ENCODE results near the gene SAMD14. TPM values are rescaled to one million over a fixed set of nuclear protein-coding genes. Genes with fewer than 3 reads are reported as not detected.

The SAMD14 gene
- total and polyA plus RNA-seq, 9 donors, result 0.36 to 4.9 (median 1.7) TPM

DNA sequence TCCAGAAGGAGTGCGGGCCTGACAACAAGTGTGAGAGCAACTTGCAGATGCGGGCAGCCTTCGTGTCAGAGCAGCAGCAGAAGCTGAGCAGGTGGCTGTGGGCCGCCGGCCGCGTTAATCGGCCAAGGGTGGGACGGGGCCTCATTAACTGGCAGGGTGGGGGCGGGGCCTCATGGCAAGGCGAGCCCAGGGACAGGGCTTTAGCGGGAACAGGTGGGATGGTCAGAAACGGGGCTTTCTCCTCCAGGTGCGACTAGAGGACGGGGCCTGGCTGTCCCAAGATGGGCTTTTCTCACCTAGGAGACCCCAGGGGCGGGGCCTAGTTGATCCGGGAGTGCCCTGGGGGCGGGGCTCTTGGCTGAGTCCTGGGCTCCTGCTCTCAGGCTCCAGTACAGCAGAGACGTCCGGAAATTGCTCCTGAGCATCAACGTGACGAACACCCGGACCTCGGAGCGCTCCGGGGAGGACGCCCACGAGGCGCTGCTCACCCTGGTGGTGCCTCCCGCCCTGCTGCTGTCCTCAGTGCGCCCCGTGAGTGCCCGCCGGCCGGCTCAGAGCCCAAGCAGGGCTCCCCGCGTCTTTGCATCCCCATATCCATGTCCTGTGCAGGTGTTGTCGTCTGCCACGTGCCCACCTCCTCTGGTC lies 53.2 kb downstream of the SAMD14 start:
- intact Hi-C loops (cut with DNase I), result no loop called here
- H3K27ac ChIP-seq, result no peak overlapping the region
- H3K27me3 ChIP-seq, result no peaks in the 10 kb centered on the region
- H3K36me3 ChIP-seq, result no peaks in the 10 kb centered on the region
- no peaks in the 10 kb centered on the region for H3K4me1 ChIP-seq (ENCODE audit: insufficient read depth)
- WGBS, 3 donors, result 76 to 82% (median 76%) methylated on average over 31 to 39 of the region's 39 CpGs
- DNase-seq, result no peak
- no peaks in the 10 kb centered on the region for H3K9me3 ChIP-seq
- TF ChIP-seq POLR2A (IDR thresholded peaks at IDR 0.05) (no peak), EP300 (IDR thresholded peaks at IDR 0.05) (no peak)
- TF ChIP-seq, protein P1, sequence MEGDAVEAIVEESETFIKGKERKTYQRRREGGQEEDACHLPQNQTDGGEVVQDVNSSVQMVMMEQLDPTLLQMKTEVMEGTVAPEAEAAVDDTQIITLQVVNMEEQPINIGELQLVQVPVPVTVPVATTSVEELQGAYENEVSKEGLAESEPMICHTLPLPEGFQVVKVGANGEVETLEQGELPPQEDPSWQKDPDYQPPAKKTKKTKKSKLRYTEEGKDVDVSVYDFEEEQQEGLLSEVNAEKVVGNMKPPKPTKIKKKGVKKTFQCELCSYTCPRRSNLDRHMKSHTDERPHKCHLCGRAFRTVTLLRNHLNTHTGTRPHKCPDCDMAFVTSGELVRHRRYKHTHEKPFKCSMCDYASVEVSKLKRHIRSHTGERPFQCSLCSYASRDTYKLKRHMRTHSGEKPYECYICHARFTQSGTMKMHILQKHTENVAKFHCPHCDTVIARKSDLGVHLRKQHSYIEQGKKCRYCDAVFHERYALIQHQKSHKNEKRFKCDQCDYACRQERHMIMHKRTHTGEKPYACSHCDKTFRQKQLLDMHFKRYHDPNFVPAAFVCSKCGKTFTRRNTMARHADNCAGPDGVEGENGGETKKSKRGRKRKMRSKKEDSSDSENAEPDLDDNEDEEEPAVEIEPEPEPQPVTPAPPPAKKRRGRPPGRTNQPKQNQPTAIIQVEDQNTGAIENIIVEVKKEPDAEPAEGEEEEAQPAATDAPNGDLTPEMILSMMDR (IDR thresholded peaks at IDR 0.05), result no peak
- no peak overlapping the region for H3K4me3 ChIP-seq

DNA sequence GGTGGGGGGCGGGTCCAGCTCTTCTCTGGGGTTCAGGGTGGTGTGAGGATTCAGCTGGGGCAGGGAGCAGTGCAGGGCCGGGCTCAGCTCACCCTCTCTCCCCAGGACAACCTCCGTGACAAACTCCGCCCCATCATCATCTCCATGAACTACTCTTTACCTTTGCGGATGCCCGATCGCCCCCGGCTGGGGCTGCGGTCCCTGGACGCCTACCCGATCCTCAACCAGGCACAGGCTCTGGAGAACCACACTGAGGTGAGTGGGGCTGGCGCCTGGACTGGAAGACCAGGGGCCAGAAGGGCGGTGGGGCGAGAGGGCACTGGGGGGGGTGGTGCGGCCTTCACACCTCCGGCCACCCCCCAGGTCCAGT lies 53.8 kb downstream of the SAMD14 start:
- TF ChIP-seq, protein P1 (IDR thresholded peaks at IDR 0.05), result no peak
- no peak for TF ChIP-seq POLR2A (IDR thresholded peaks at IDR 0.05)
- H3K4me1 ChIP-seq (ENCODE audit: insufficient read depth), result no peaks in the 10 kb centered on the region
- intact Hi-C loops (cut with DNase I), result no loop called here
- DNase-seq, result no peak
- H3K9me3 ChIP-seq, result no peaks in the 10 kb centered on the region
- H3K27ac ChIP-seq, result no peak overlapping the region
- 91 to 95% (median 92%) methylated on average over 16 of the region's 16 CpGs for WGBS, 3 donors
- no peak overlapping the region for H3K4me3 ChIP-seq
- H3K36me3 ChIP-seq, result no peaks in the 10 kb centered on the region
- H3K27me3 ChIP-seq, result no peaks in the 10 kb centered on the region

DNA sequence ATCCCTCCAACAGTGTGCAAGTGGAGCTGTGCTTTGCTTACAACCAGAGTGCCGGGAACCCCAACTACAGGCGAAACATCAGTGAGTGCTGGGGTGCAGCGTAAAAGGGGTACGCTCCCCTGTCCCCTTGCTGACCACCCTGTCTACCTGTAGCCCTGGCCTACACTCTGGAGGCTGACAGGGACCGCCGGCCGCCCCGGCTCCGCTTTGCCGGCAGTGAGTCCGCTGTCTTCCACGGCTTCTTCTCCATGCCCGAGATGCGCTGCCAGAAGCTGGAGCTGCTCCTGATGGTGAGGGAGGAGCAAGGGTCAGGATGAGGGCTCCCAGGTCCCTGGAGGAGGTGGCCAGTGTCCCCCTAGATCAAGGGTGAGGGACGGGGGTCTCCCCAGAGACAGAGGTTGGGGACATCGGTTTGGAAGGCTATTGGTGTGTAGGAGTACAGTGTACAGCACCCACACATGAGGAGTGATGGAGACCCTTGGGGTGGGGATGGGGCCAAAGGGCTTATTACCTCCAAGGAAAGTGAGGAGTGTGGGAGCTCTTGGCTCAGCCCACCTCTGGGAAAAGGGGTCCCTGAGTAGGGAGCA lies 54.4 kb downstream of the SAMD14 start:
- H3K27me3 ChIP-seq, result no peaks in the 10 kb centered on the region
- no peak overlapping the region for H3K27ac ChIP-seq
- TF ChIP-seq, protein P1 (IDR thresholded peaks at IDR 0.05), result no peak
- TF ChIP-seq POLR2A (IDR thresholded peaks at IDR 0.05) (no peak), EP300 (IDR thresholded peaks at IDR 0.05) (no peak)
- H3K36me3 ChIP-seq, result no peaks in the 10 kb centered on the region
- no peaks in the 10 kb centered on the region for H3K9me3 ChIP-seq
- no peak for DNase-seq
- no peak overlapping the region for H3K4me3 ChIP-seq
- no peaks in the 10 kb centered on the region for H3K4me1 ChIP-seq (ENCODE audit: insufficient read depth)
- WGBS, 3 donors, result 88 to 92% (median 90%) methylated on average over 16 of the region's 16 CpGs
- intact Hi-C loops (cut with DNase I), result no loop called here

DNA sequence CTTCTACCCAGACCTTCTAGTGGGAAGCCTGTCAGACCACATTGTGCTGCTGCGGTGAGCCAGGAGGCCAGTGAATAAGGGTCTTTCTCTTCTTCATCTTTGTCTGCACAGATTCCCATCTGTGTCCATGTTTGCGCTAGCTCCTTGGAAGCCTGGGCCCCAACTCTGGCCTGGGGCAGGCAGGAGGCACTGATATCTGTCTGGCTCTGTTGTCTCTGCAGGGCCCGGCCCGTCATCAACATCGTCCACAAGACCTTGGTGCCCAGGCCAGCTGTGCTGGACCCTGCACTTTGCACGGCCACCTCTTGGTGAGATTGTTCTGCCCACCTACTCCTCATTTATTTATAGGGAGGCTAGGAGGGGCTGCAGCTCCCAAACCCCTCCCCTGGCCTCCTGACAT lies 55.7 kb downstream of the SAMD14 start:
- Histone ChIP-seq H3K4me1 (ENCODE audit: insufficient read depth) (no peaks in the 10 kb centered on the region), H3K27ac (no peak overlapping the region), H3K27me3 (no peaks in the 10 kb centered on the region), H3K4me3 (no peak overlapping the region), H3K9me3 (no peaks in the 10 kb centered on the region), H3K36me3 (no peaks in the 10 kb centered on the region)
- DNase-seq, result no peak
- intact Hi-C loops (cut with DNase I), result loop anchor here in 1 of 4 donors (5.0 kb wide), 1 partner anchor 247 kb away; no protein-coding TSS in a partner anchor
- WGBS, 3 donors, result 90 to 92% (median 90%) methylated on average over 6 of the region's 6 CpGs
- no peak for TF ChIP-seq EP300 (IDR thresholded peaks at IDR 0.05)
- TF ChIP-seq, protein P1 (IDR thresholded peaks at IDR 0.05), result no peak
- TF ChIP-seq POLR2A (IDR thresholded peaks at IDR 0.05), result no peak

All from ovary (tissue), 9 donors.